ENCODE data around the gene MED25.

GRCh38 chr19:49771674-49772139, 46.4 kb upstream of the MED25 start:
- TF ChIP-seq POU2F2 (IDR thresholded peaks at IDR 0.05; ENCODE audit: low read depth, low read length): no peak
- TF ChIP-seq POLR2A (IDR thresholded peaks at IDR 0.05; ENCODE audit: low read depth, low read length): no peak
- TF ChIP-seq POLR2AphosphoS5 (IDR thresholded peaks at IDR 0.05; ENCODE audit: low read depth, low read length): no peak
- no peak for TF ChIP-seq PAX5 (IDR thresholded peaks at IDR 0.05; ENCODE audit: insufficient read depth, low read length, severe bottlenecking)
